ENCODE results near the gene ALDH1L1.

The ALDH1L1 gene

GRCh38 chr3:126132751-126133511, 47.5 kb downstream of the ALDH1L1 start:
- peak; percentile 14 for DNase-seq

- DNase-seq = peak; percentile 8
These were observed 48.3 kb downstream of the ALDH1L1 start for GRCh38 chr3:126131881-126132750.

- DNase-seq = no peak
These were observed 49.2 kb downstream of the ALDH1L1 start for GRCh38 chr3:126130981-126131745.

- DNase-seq = no peak
These were observed 50.1 kb downstream of the ALDH1L1 start for GRCh38 chr3:126130081-126130855.

- DNase-seq = no peak
These were observed 50.9 kb downstream of the ALDH1L1 start for GRCh38 chr3:126129398-126129891.

GRCh38 chr3:126128504-126129397, 51.6 kb downstream of the ALDH1L1 start:
- no peak for DNase-seq

- DNase-seq = no peak
These were observed 52.5 kb downstream of the ALDH1L1 start for GRCh38 chr3:126127904-126128303.

- DNase-seq = no peak
These were observed 52.9 kb downstream of the ALDH1L1 start for GRCh38 chr3:126127452-126127851.

GRCh38 chr3:126126811-126127431, 53.5 kb downstream of the ALDH1L1 start:
- DNase-seq = peak; percentile 13

GRCh38 chr3:126126286-126126685, 54.1 kb downstream of the ALDH1L1 start:
- DNase-seq = peak; percentile 10

GRCh38 chr3:126125781-126126251, 54.6 kb downstream of the ALDH1L1 start:
- DNase-seq = peak; percentile 13

GRCh38 chr3:126125341-126125740, 55.0 kb downstream of the ALDH1L1 start:
- no peak for DNase-seq

GRCh38 chr3:126124896-126125295, 55.5 kb downstream of the ALDH1L1 start:
- DNase-seq = peak; percentile 3

GRCh38 chr3:126124148-126124868, 56.1 kb downstream of the ALDH1L1 start:
- DNase-seq = peak; percentile 16

- peak; percentile 1 for DNase-seq
These were observed 58.8 kb downstream of the ALDH1L1 start for GRCh38 chr3:126121632-126122031.

GRCh38 chr3:126121074-126121473, 59.3 kb downstream of the ALDH1L1 start:
- DNase-seq = no peak

GRCh38 chr3:126119976-126120375, 60.4 kb downstream of the ALDH1L1 start:
- peak; percentile 6 for DNase-seq

- no peak for DNase-seq
These were observed 61.2 kb downstream of the ALDH1L1 start for GRCh38 chr3:126119008-126119675.

- peak; percentile 2 for DNase-seq
These were observed 61.8 kb downstream of the ALDH1L1 start for GRCh38 chr3:126118591-126118990.
